Left ventricle myocardium inferior (tissue), 1 donor: ENCODE measurements around the gene ADAM10. TPM values are rescaled to one million over a fixed set of nuclear protein-coding genes. Genes with fewer than 3 reads are reported as not detected.

Experiments used
- DNase-seq: peaks from one replicate; pipeline ENCODE4 v3.0.0-alpha.2; 2020
- H3K27ac ChIP-seq: fragments of 200-600 bp; replicated peaks from 2 replicates; pipeline ENCODE4 v1.8.0; 2021
- H3K27me3 ChIP-seq: fragments of 200-600 bp; 2 replicates; pipeline ENCODE4 v1.8.0; 2021; ENCODE audit warnings: low read depth
- H3K36me3 ChIP-seq: fragments of 200-600 bp; 2 replicates; pipeline ENCODE4 v1.8.0; 2021
- H3K4me1 ChIP-seq: fragments of 200-600 bp; 2 replicates; pipeline ENCODE4 v1.8.0; 2021
- H3K4me3 ChIP-seq: fragments of 200-600 bp; 2 replicates; pipeline ENCODE4 v1.8.0; 2021; ENCODE audit warnings: mild to moderate bottlenecking, moderate library complexity
- H3K9me3 ChIP-seq: fragments of 200-600 bp; replicated peaks from 2 replicates; pipeline ENCODE4 v1.8.0; 2021
- CTCF ChIP-seq: fragments of 200-600 bp; IDR thresholded peaks from 2 replicates; pipeline ENCODE4 v1.8.0; 2021; ENCODE audit warnings: antibody characterized with exemption, mild to moderate bottlenecking, borderline replicate concordance
- intact Hi-C: fragments of 100-400 bp; cut with micrococcal nuclease; formaldehyde crosslinking; loops from one replicate; pipeline ENCODE4 v1.11.0; 2022
- total RNA-seq: library from RNA; stranded (reverse); fragmentation: NEBNext Ultra II Directional; extraction: Animal tissue kit (Norgen Biotek cat#: 25700); gene quantifications from one replicate; pipeline ENCODE4 v1.2.1, GENCODE V29; 2021
- donor health status: DM: no; HTN: yes; CAD: no; lungs with severe emphysema.

The ADAM10 gene
- total RNA-seq, 1 donor from 2014 or later: 74.0 TPM

GRCh38 chr15:58785355-58785754 is 35.8 kb upstream of the ADAM10 start:
- Histone ChIP-seq H3K27ac (peak overlapping the region; percentile 31), H3K4me3 (no peak overlapping the region), H3K9me3 (no peaks in the 10 kb centered on the region), H3K27me3 (no peaks in the 10 kb centered on the region), H3K4me1 (peaks cover 56% of the 10 kb centered on the region), H3K36me3 (peaks cover 10% of the 10 kb centered on the region)
- no peak for TF ChIP-seq CTCF
- no peak for DNase-seq
- intact Hi-C loops: no loop called here

- peaks cover 77% of the 10 kb centered on the region for H3K4me1 ChIP-seq
- H3K36me3 ChIP-seq: no peaks in the 10 kb centered on the region
- H3K27me3 ChIP-seq: no peaks in the 10 kb centered on the region
- no peak overlapping the region for H3K27ac ChIP-seq
- no peak overlapping the region for H3K4me3 ChIP-seq
- intact Hi-C loops: no loop called here
- no peak for TF ChIP-seq CTCF
- no peaks in the 10 kb centered on the region for H3K9me3 ChIP-seq
- no peak for DNase-seq
Observed at GRCh38 chr15:58779554-58779953, 30.0 kb upstream of the ADAM10 start.

GRCh38 chr15:58777107-58777506 is 27.6 kb upstream of the ADAM10 start:
- no peaks in the 10 kb centered on the region for H3K27me3 ChIP-seq

GRCh38 chr15:58775402-58775801 is 25.9 kb upstream of the ADAM10 start:
- no peak overlapping the region for H3K27ac ChIP-seq
- H3K36me3 ChIP-seq: no peaks in the 10 kb centered on the region
- H3K9me3 ChIP-seq: no peaks in the 10 kb centered on the region
- intact Hi-C loops: no loop called here
- no peaks in the 10 kb centered on the region for H3K27me3 ChIP-seq
- DNase-seq: no peak
- H3K4me1 ChIP-seq: peaks cover 83% of the 10 kb centered on the region
- no peak for TF ChIP-seq CTCF
- H3K4me3 ChIP-seq: peak overlapping the region; percentile 99

More at GRCh38 chr15:58777107-58777506, 27.6 kb upstream of the ADAM10 start:
- peak overlapping the region; percentile 27 for H3K27ac ChIP-seq
- no peaks in the 10 kb centered on the region for H3K36me3 ChIP-seq
- no peak for DNase-seq
- no peak overlapping the region for H3K4me3 ChIP-seq
- intact Hi-C loops: no loop called here
- peaks cover 87% of the 10 kb centered on the region for H3K4me1 ChIP-seq
- H3K9me3 ChIP-seq: no peaks in the 10 kb centered on the region
- no peak for TF ChIP-seq CTCF

GRCh38 chr15:58773024-58773423 is 23.5 kb upstream of the ADAM10 start:
- no peaks in the 10 kb centered on the region for H3K36me3 ChIP-seq
- TF ChIP-seq CTCF: no peak
- H3K9me3 ChIP-seq: no peaks in the 10 kb centered on the region
- intact Hi-C loops: no loop called here
- H3K27me3 ChIP-seq: no peaks in the 10 kb centered on the region
- H3K4me1 ChIP-seq: peaks cover 76% of the 10 kb centered on the region
- H3K4me3 ChIP-seq: peak overlapping the region; percentile 99
- peak overlapping the region; percentile 100 for H3K27ac ChIP-seq
- DNase-seq: no peak
